Mucosa of descending colon (tissue), 3 donors: ENCODE results near the gene TSPAN32. TPM values are rescaled to one million over a fixed set of nuclear protein-coding genes. Genes with fewer than 3 reads are reported as not detected.
"Not testable (repeated sequence)": the region's sequence is repeated elsewhere in the genome, so short reads cannot be mapped to it uniquely, and the experiment has no call there.

ENCODE experiments used
- ATAC-seq: fragments of 200-7000 bp; cut with Tn5 transposase; one replicate; pipeline ENCODE4 v1.9.1; 2020; ENCODE audit warnings: mild to moderate bottlenecking, moderate library complexity
- DNase-seq, 3 donors: peaks; one replicate each; pipeline ENCODE4 v3.0.0-alpha.2; 2020
- H3K36me3 ChIP-seq: fragments of 200-600 bp; one replicate; pipeline ENCODE4 v1.8.0; 2021; ENCODE audit warnings: low read depth, mild to moderate bottlenecking
- H3K4me1 ChIP-seq: fragments of 200-600 bp; one replicate; pipeline ENCODE4 v1.8.0; 2021; ENCODE audit warnings: low read depth, mild to moderate bottlenecking
- H3K4me3 ChIP-seq: fragments of 200-600 bp; one replicate; pipeline ENCODE4 v1.8.0; 2021; ENCODE audit warnings: mild to moderate bottlenecking
- H3K9me3 ChIP-seq: fragments of 200-600 bp; one replicate; pipeline ENCODE4 v1.8.0; 2021; ENCODE audit warnings: mild to moderate bottlenecking
- intact Hi-C, 2 donors: fragments of 100-400 bp; cut with DNase I in 1 of 2; cut with micrococcal nuclease in 1 of 2; formaldehyde crosslinking; loops; one replicate each; pipeline versions ENCODE4 v1.11.0 to v1.11.1; 2022; cut with DNase I, micrococcal nuclease
- total RNA-seq, 3 donors: library from RNA; stranded (reverse); fragmentation: NEBNext Ultra II Directional in 2 of 3; extraction: Animal tissue kit (Norgen Biotek cat#: 25700) in 2 of 3; gene quantifications; one replicate each; pipeline versions ENCODE4 v1.2.1 to v1.2.4, GENCODE V29; 2021 to 2023
- TF ChIP-seq, protein P1 (sequence below): fragments of 200-600 bp; IDR thresholded peaks from one replicate; pipeline ENCODE4 v1.8.0; 2022; ENCODE audit warnings: antibody characterized with exemption, mild to moderate bottlenecking
- donor health status: DM: no; HTN: no; CAD: no; lungs with moderate emphysema.
- donor health status: DM: no; HTN: no; CAD: no.
- donor health status: DM: no; HTN: yes; CAD: no.

TSPAN32 gene
- total RNA-seq, 3 donors from 2014 or later = 1.2 to 2.8 (median 2.6) TPM

DNA sequence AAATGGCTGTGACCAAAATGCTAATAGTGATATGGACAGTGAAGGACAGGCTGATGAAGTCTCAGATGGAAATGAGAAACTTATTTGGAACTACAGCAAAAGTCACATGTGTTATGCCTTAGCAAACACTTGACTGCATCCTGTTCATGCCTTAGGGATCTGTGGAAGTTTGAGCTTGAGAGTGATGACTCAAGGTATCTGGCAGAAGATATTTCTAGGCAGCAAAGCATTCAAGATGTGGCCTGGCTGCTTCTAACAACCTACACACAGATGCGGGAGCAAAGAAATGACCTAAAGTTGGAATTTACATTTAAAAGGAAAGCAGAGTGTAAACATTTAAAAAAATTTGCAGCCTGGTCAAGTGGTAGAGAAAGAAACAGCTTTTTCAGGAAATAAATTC lies 47.2 kb downstream of the TSPAN32 start:
- DNase-seq (no peak), ATAC-seq (no peak)
- Histone ChIP-seq H3K9me3 (peaks cover 7% of the 10 kb centered on the region), H3K36me3 (no peaks in the 10 kb centered on the region), H3K4me1 (no peaks in the 10 kb centered on the region), H3K4me3 (no peak overlapping the region)
- intact Hi-C loops = no loop called here
- TF ChIP-seq, protein P1, sequence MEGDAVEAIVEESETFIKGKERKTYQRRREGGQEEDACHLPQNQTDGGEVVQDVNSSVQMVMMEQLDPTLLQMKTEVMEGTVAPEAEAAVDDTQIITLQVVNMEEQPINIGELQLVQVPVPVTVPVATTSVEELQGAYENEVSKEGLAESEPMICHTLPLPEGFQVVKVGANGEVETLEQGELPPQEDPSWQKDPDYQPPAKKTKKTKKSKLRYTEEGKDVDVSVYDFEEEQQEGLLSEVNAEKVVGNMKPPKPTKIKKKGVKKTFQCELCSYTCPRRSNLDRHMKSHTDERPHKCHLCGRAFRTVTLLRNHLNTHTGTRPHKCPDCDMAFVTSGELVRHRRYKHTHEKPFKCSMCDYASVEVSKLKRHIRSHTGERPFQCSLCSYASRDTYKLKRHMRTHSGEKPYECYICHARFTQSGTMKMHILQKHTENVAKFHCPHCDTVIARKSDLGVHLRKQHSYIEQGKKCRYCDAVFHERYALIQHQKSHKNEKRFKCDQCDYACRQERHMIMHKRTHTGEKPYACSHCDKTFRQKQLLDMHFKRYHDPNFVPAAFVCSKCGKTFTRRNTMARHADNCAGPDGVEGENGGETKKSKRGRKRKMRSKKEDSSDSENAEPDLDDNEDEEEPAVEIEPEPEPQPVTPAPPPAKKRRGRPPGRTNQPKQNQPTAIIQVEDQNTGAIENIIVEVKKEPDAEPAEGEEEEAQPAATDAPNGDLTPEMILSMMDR = no peak

DNA sequence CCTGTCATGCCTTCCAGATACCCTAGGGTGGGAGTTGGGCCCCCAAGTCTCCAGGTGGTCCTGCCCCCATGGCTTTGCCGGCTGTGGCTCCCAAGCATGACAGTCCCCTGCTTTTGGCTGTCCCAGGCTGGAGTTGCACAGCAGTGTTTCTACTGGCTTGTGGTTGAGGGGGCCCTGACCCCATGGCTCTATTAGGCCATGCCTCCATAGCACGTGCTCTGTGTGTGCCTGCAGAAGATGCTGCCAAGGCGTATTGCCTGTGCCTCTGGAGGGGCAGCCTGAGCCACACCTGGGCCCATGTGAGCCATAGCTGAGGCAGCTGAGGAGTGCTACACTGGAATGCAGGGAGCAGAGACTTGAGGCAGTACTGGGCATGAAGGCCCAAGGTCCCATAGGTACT lies 49.9 kb downstream of the TSPAN32 start:
- no peak for DNase-seq
- no peak overlapping the region for H3K4me3 ChIP-seq
- no peaks in the 10 kb centered on the region for H3K4me1 ChIP-seq
- no peaks in the 10 kb centered on the region for H3K36me3 ChIP-seq
- no peak for ATAC-seq
- intact Hi-C loops = no loop called here
- peaks cover 7% of the 10 kb centered on the region for H3K9me3 ChIP-seq
- TF ChIP-seq, protein P1 = no peak

DNA sequence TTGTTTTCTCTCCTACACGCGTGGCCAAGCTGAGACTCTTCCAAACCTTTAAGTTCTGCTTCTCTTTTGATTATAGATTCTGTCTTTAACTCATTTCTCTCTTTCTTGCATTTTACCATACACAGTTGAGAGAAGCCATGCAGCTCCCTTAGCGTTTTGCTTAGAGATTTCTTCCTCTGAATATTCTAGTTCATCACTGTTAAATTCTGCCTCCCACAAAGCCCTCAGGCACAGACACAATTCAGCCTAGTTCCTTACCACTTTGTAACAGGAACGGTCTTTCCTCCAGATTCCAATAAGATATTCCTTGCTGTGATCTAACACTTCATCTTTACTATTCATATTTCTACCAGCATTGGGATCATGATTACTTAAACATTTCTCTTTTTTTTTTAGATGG lies 50.6 kb downstream of the TSPAN32 start:
- DNase-seq (no peak), ATAC-seq (no peak)
- Histone ChIP-seq H3K36me3 (no peaks in the 10 kb centered on the region), H3K4me1 (no peaks in the 10 kb centered on the region), H3K4me3 (no peak overlapping the region), H3K9me3 (peaks cover 7% of the 10 kb centered on the region)
- intact Hi-C loops = no loop called here
- TF ChIP-seq, protein P1 = no peak

DNA sequence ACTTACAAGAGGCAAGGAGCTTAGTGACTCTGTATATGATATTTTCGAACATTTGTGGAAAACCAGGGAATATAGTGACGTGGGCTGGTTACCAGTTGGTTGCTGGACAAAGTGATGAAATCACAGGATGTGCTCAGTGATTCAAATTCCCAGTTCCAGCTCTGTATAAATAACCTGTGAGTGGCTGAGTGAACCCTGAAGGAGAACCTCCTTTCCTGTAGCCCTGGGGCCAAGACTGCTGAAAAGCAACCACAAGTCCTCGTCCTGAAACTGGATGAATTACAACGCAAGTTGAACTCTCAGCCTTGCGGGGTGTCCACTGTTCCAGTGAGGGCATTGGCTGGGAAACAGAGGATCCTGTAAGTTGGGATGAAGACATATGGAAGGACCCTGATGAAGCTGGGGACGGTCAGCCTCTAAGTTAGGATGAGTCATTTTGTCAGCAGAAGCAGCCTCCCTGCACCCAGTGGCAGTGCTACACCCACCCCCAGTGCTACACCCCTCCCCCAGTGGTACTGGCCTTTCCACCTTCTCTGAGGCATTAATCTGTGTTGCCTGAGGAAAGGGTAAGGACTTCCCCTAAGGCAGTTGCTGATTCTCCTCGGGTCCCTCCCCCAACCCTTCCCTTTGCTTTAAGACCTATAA lies 53.3 kb downstream of the TSPAN32 start:
- Histone ChIP-seq H3K4me1 (no peaks in the 10 kb centered on the region), H3K36me3 (no peaks in the 10 kb centered on the region), H3K9me3 (no peaks in the 10 kb centered on the region), H3K4me3 (no peak overlapping the region)
- intact Hi-C loops = no loop called here
- ATAC-seq (no peak), DNase-seq (no peak)
- TF ChIP-seq, protein P1 = no peak

DNA sequence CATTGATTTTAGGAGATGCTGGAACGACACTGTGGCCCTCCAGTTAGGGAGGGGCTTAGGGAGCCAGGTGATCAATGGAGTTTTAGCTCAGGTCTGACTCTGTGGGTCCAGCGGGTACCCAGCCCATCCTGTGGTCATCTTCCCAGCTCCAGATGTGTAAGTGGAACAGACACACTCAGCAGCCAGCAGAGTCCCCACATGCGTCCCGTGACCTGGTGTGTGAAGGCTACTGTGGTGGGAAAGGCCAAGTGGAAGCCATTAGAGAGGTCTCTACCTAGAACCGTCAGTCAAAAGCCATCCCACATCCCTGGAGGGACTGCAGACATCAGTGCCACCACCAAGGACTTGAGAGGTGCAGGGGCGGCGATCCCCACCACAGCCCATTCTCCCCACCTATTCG lies 55.4 kb downstream of the TSPAN32 start:
- Histone ChIP-seq H3K4me3 (no peak overlapping the region), H3K36me3 (no peaks in the 10 kb centered on the region), H3K4me1 (no peaks in the 10 kb centered on the region), H3K9me3 (no peaks in the 10 kb centered on the region)
- no peak for DNase-seq
- TF ChIP-seq, protein P1 = no peak
- intact Hi-C loops = no loop called here
- no peak for ATAC-seq

DNA sequence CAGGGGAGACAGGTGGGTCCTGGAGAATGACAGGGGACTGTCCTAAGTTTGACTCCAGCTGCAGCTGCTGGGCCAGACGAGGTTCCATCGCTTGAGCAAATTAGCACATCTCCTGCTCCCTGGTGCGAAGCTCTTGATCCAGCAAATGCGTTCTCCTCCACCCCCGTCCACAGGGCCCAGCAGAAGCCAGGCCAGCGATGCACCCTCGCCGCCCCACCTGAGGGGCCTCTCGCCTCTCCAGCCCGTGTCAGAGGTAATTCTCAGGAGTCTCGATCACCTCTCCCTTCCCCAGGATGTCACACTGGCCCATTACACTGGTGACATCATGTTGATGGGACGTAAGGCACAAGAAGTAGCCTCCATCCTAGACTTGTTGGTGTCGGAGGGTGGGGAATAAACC lies 55.8 kb downstream of the TSPAN32 start:
- DNase-seq, H3K4me1 ChIP-seq, H3K9me3 ChIP-seq, intact Hi-C loops, ATAC-seq, H3K4me3 ChIP-seq, H3K36me3 ChIP-seq: not testable (repeated sequence)
